K562 (cell line): ENCODE measurements around the gene PPARG. TPM values are rescaled to one million over a fixed set of nuclear protein-coding genes. Genes with fewer than 3 reads are reported as not detected.
"Not testable (repeated sequence)": the region's sequence is repeated elsewhere in the genome, so short reads cannot be mapped to it uniquely, and the experiment has no call there.

Experiments
- ATAC-seq: fragments of 200-7000 bp; cut with Tn5 transposase; 3 replicates; pipeline ENCODE4 v1.9.1; 2020; ENCODE audit warnings: moderate library complexity
- BruUV-seq: library from RNA; stranded (reverse); fragments of 400-500 nt; replicated peaks from 2 replicates; lab custom pipeline; 2021; lab: Mats Ljungman, UMichigan
- CTCF ChIA-PET: fragments of 300-600 bp; formaldehyde crosslinking; extraction: SDS; loops from one replicate; lab custom pipeline; 2021; ENCODE audit warnings: low intra/inter-chr PET ratio; lab: Yijun Ruan, JAX
- POLR2A ChIA-PET: fragments of 300-600, 350-650 bp; sonication (Branson Sonifier 250); formaldehyde crosslinking; extraction: SDS; loops from one replicate; lab custom pipeline; 2021; ENCODE audit warnings: antibody characterized with exemption, inconsistent platforms; lab: Yijun Ruan, JAX
- DNase-seq, 4 experiments: peaks; one replicate each; pipeline versions ENCODE4 v3.0.0 to v3.0.0-alpha.2; 2011 to 2018; ENCODE audit warnings: low spot score in 3 of 4, mixed read lengths in 3 of 4; ENCODE audit errors: extremely low read depth in 1 of 4
- FAIRE-seq: peaks from 2 replicates; lab custom pipeline; 2011; peaks lifted over from hg19 to GRCh38; lab: Jason Lieb, UNC
- H2AFZ ChIP-seq: 2 replicates; pipeline ENCODE4 v1.6.0; 2011; ENCODE audit warnings: low read depth, low read length, control low read depth, inconsistent platforms
- H3K27ac ChIP-seq: fragments of 200-600 bp; 3 replicates; pipeline ENCODE4 v1.8.0; 2011; ENCODE audit warnings: low read depth, mild to moderate bottlenecking, control low read depth, inconsistent platforms, low read length, moderate library complexity, mixed read lengths; ENCODE audit errors: extremely low read depth
- H3K27me3 ChIP-seq, 2 experiments: fragments of 300-600 bp in 1 of 2; 2 replicates in 1 of 2; 3 replicates in 1 of 2; pipeline versions ENCODE4 v1.6.0 to v1.8.0; 2011; ENCODE audit warnings: inconsistent platforms in 2 of 2, low read length in 2 of 2, mild to moderate bottlenecking in 1 of 2, mixed read lengths in 1 of 2, moderate library complexity in 1 of 2; ENCODE audit not compliant: control insufficient read depth in 2 of 2, insufficient read depth in 2 of 2
- H3K36me3 ChIP-seq: fragments of 300-600 bp; 3 replicates; pipeline ENCODE4 v1.8.0; 2011; ENCODE audit warnings: mild to moderate bottlenecking, low read length, inconsistent platforms; ENCODE audit not compliant: control insufficient read depth, insufficient read depth
- H3K4me1 ChIP-seq, 2 experiments: fragments of 200-600 bp in 1 of 2; replicated peaks in 1 of 2; 2 replicates in 1 of 2; 3 replicates in 1 of 2; pipeline versions ENCODE4 v1.5.1 to v1.8.0; 2011; ENCODE audit warnings: inconsistent platforms in 2 of 2, low read length in 2 of 2, mild to moderate bottlenecking in 1 of 2, mixed read lengths in 1 of 2, moderate library complexity in 1 of 2; ENCODE audit not compliant: control insufficient read depth in 2 of 2, insufficient read depth in 2 of 2
- H3K4me2 ChIP-seq: 2 replicates; pipeline ENCODE4 v1.6.1; 2011; ENCODE audit warnings: low read length, control low read depth, inconsistent platforms, mixed read lengths; ENCODE audit not compliant: insufficient read depth
- H3K4me3 ChIP-seq: fragments of 200-600 bp; sonication (generic), shearing (Covaris generic); 2 replicates; pipeline ENCODE4 v1.5.1; 2016; ENCODE audit warnings: control low read depth, inconsistent platforms
- H3K79me2 ChIP-seq: fragments of 200-600 bp; 3 replicates; pipeline ENCODE4 v1.8.0; 2011; ENCODE audit warnings: low read length, inconsistent platforms; ENCODE audit not compliant: control insufficient read depth, insufficient read depth
- H3K9ac ChIP-seq, 2 experiments: 2 replicates each; pipeline versions ENCODE4 v1.6.0 to v1.6.1; 2011; ENCODE audit warnings: low read depth in 2 of 2, low read length in 2 of 2, control low read depth in 1 of 2, inconsistent platforms in 1 of 2, mild to moderate bottlenecking in 1 of 2, mixed read lengths in 1 of 2; ENCODE audit not compliant: insufficient read depth in 1 of 2
- H3K9me1 ChIP-seq: one replicate; pipeline ENCODE4 v1.6.0; 2011; ENCODE audit warnings: inconsistent platforms, mild to moderate bottlenecking, low read length, moderate library complexity; ENCODE audit not compliant: control insufficient read depth, insufficient read depth
- H3K9me3 ChIP-seq: replicated peaks from 2 replicates; pipeline ENCODE4 v1.5.1; 2011; ENCODE audit warnings: low read depth, low read length, inconsistent platforms; ENCODE audit not compliant: control insufficient read depth, insufficient read depth
- H4K20me1 ChIP-seq: replicated peaks from 2 replicates; pipeline ENCODE4 v1.6.1; 2011; ENCODE audit warnings: low read length, inconsistent platforms, mixed read lengths; ENCODE audit not compliant: control insufficient read depth, insufficient read depth
- JUND ChIP-seq, 2 experiments: IDR thresholded peaks; 2 replicates in 1 of 2; 3 replicates in 1 of 2; pipeline ENCODE4 v1.6.1; 2011; ENCODE audit warnings: borderline replicate concordance in 2 of 2, low read depth in 2 of 2, low read length in 2 of 2, improper control_type of control experiment in 1 of 2, missing biosample characterization in 1 of 2, missing genetic modification characterization in 1 of 2, missing genetic modification reagents in 1 of 2
- MBD2 ChIP-seq: sonication (generic); IDR thresholded peaks from 2 replicates; pipeline ENCODE4 v1.6.1; 2016; ENCODE audit warnings: low read depth, borderline replicate concordance
- MECOM ChIP-seq: fragments of 250-450 bp; sonication (Bioruptor Pico); IDR thresholded peaks from 2 replicates; pipeline ENCODE4 v1.8.0; 2022; ENCODE audit warnings: inconsistent platforms
- NEUROD1 ChIP-seq: fragments of 150-350 bp; IDR thresholded peaks from 2 replicates; pipeline ENCODE4 v1.6.1; 2014; ENCODE audit warnings: borderline replicate concordance, low read length, low read depth; ENCODE audit not compliant: partially characterized antibody
- SMARCA4 ChIP-seq: fragments of 450-650 bp; IDR thresholded peaks from 2 replicates; pipeline ENCODE4 v1.6.1; 2016
- ZNF146 ChIP-seq: IDR thresholded peaks from one replicate; pipeline ENCODE4 v1.6.1; 2018; ENCODE audit warnings: missing compliant biosample characterization; ENCODE audit not compliant: unreplicated experiment
- ZNF212 ChIP-seq: fragments of 450-650 bp; formaldehyde crosslinking; IDR thresholded peaks from 2 replicates; pipeline ENCODE4 v1.4.0; 2020; ENCODE audit warnings: mild to moderate bottlenecking
- ZNF764 ChIP-seq: fragments of 250-450 bp; sonication (Bioruptor Pico); IDR thresholded peaks from 2 replicates; pipeline ENCODE4 v1.4.0; 2020; ENCODE audit warnings: low read depth, mild to moderate bottlenecking, moderate library complexity
- ZNF79 ChIP-seq: fragments of 250-450 bp; sonication (Bioruptor Pico); IDR thresholded peaks from 2 replicates; pipeline ENCODE4 v1.4.0; 2020; ENCODE audit warnings: low read depth, mild to moderate bottlenecking, moderate library complexity
- WGBS: fragments of 100-300 bp; shearing (Covaris generic); methylation state at CpG from one replicate; pipeline ENCODE4 v1.1.6; 2016; ENCODE audit warnings: low coverage, mixed read lengths; ENCODE audit not compliant: insufficient coverage; ENCODE audit errors: missing lambda C conversion rate; 5-methylcytosine and 5-hydroxymethylcytosine counted together
- in situ Hi-C: fragments of 300-500 bp; cut with MboI; formaldehyde crosslinking; loops from 4 replicates; pipeline ENCODE4 v1.15.0; 2018; ENCODE audit warnings: inconsistent platforms, mixed read lengths
- intact Hi-C: fragments of 100-400 bp; cut with micrococcal nuclease; formaldehyde crosslinking; loops from 2 replicates; pipeline ENCODE4 v1.14.2; 2022
- polyA plus RNA-seq, 8 experiments: library from polyadenylated mRNA; depleted of rRNA in 4 of 8; stranded (reverse) in 5 of 8; unstranded in 3 of 8; fragments of >200 nt; fragmentation: Nextera tagmentation in 2 of 8; fragmentation: Illumina TruSeq in 1 of 8; extraction: Ambion mirVana in 2 of 8; extraction: Trizol in 1 of 8; gene quantifications; 2 replicates each; pipeline versions ENCODE4 v1.2.1 to v1.2.3, GENCODE V29; 2011 to 2014; ENCODE audit warnings: inconsistent platforms in 1 of 8, missing spikeins in 1 of 8
- total RNA-seq, 7 experiments: library from RNA; depleted of rRNA in 6 of 7; stranded (reverse); fragments of >200 nt in 6 of 7; fragmentation: Illumina TruSeq in 2 of 7; extraction: Trizol in 2 of 7; gene quantifications; 2 replicates each; pipeline versions ENCODE4 v1.2.1 to v1.2.3, GENCODE V29; 2011 to 2021; ENCODE audit warnings: low replicate concordance in 1 of 7
- TF ChIP-seq, protein P1 (sequence below), 2 experiments: fragments of 450-650 bp in 1 of 2; sonication (generic) in 1 of 2; formaldehyde crosslinking in 1 of 2; IDR thresholded peaks in 1 of 2; conservative IDR thresholded peaks in 1 of 2; 2 replicates each; pipeline versions ENCODE4 v1.6.1 to v1.8.1; 2016 to 2023; ENCODE audit warnings: mild to moderate bottlenecking in 2 of 2, moderate library complexity in 2 of 2, inconsistent platforms in 1 of 2, missing genetic modification reagents in 1 of 2
- TF ChIP-seq, protein P2 (sequence below): fragments of 450-650 bp; conservative IDR thresholded peaks from 2 replicates; pipeline ENCODE4 v1.6.1; 2016; ENCODE audit warnings: missing genetic modification characterization, low read depth, mild to moderate bottlenecking, control low read depth, missing compliant biosample characterization

The PPARG gene
- total and polyA plus RNA-seq, 9 of the 15 experiments (the other 6 are each of a cell fraction or from before 2014, with no cell fraction given) = not detected

DNA sequence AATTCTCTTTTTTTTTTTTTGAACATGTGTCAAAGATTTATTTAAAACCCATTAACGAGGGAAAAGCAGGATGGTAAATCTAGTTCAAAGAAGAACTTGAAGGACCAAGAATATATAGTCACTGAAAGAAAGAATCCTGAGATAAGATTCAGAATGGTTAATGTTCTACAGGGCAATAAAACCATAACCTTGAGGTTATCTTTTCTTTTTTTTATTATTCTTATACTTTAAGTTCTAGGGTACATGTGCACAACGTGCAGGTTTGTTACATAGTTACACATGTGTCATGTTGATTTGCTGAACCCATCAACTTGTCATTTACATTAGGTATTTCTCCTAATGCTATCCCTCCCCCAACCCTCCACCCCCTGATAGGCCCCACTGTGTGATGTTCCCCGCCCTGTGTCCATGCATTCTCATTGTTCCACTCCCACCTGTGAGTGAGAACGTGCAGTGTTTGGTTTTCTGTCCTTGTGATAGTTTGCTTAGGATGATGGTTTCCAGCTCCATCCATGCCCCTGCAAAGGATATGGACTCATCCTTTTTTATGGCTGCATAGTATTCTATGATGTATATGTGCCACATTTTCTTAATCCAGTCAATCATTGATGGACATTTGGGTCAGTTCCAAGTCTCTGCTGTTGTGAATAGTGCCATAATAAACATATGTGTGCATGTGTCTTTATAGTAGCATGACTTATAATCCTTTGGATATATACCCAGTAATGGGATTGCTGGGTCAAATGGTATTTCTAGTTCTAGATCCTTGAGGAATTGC is 97.8 kb downstream of the PPARG start:
- intact Hi-C loops, FAIRE-seq, BruUV-seq, H3K79me2 ChIP-seq, CTCF ChIA-PET, in situ Hi-C loops, H3K36me3 ChIP-seq, H3K9ac ChIP-seq, ATAC-seq, H3K27me3 ChIP-seq, H3K9me1 ChIP-seq, H2AFZ ChIP-seq, H4K20me1 ChIP-seq, H3K27ac ChIP-seq, DNase-seq, H3K4me3 ChIP-seq, H3K4me2 ChIP-seq, H3K4me1 ChIP-seq, H3K9me3 ChIP-seq: not testable (repeated sequence)
- peak; percentile 83 for TF ChIP-seq ZNF146 (CRISPR knock-in tag)
- POLR2A ChIA-PET = interaction anchor here (0.6 kb wide), 1 partner anchor 121 kb away, joined by 3 read pairs; no protein-coding TSS in a partner anchor
- 2% methylated on average over 4 of the region's 4 CpGs for WGBS

DNA sequence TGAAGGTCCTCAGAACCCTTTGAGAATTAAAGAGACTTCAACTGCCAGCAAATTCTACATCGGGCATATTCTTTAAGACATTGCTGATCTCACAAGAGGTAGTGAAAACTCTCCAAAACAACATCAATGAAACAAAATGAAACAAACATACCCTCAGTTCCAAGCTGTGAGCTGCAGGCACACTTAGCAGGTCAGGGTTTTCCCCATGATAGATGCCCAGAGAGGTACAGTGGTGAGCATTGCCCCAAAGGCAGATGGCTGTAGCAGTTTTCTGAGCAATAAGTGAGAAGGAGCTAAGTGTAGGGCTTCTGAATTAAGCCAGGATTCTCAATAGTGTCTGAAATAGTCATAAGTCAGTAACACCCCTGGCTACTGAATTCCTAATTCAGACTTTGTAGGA is 99.3 kb downstream of the PPARG start:
- no peaks in the 10 kb centered on the region for H3K36me3 ChIP-seq
- no peaks in the 10 kb centered on the region; a peak in 1 of 5 replicates for H3K4me1 ChIP-seq
- ATAC-seq (no peak), DNase-seq (no peak), FAIRE-seq (no peak)
- peaks cover 4 to 5% of the 10 kb centered on the region in 2 experiments; a peak in 2 of 5 replicates for H3K27me3 ChIP-seq
- intact Hi-C loops = no loop called here
- no peak overlapping the region for H3K27ac ChIP-seq
- 0% methylated on average over 1 of the region's 1 CpG for WGBS
- no peaks in the 10 kb centered on the region for H3K9me1 ChIP-seq
- H4K20me1 ChIP-seq = no peaks in the 10 kb centered on the region
- no peaks in the 10 kb centered on the region for H3K9me3 ChIP-seq
- H3K79me2 ChIP-seq = no peaks in the 10 kb centered on the region
- CTCF ChIA-PET = no interaction called here
- H2AFZ ChIP-seq = no peak overlapping the region
- POLR2A ChIA-PET = no interaction called here
- H3K9ac ChIP-seq = no peak overlapping the region
- no peak overlapping the region for H3K4me3 ChIP-seq
- no peak overlapping the region for H3K4me2 ChIP-seq
- no TSS peak for BruUV-seq
- in situ Hi-C loops = no loop called here
- no peak for TF ChIP-seq MBD2
- TF ChIP-seq, protein P1, sequence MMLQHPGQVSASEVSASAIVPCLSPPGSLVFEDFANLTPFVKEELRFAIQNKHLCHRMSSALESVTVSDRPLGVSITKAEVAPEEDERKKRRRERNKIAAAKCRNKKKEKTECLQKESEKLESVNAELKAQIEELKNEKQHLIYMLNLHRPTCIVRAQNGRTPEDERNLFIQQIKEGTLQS (IDR thresholded peaks at IDR 0.05) = no peak
- TF ChIP-seq, protein P1 (CRISPR knock-in tag; conservative IDR thresholded peaks at IDR 0.05) = no peak
- no peak for TF ChIP-seq JUND (IDR thresholded peaks at IDR 0.05; ENCODE audit: borderline replicate concordance, low read depth, low read length)
- no peak for TF ChIP-seq JUND (tag; IDR thresholded peaks at IDR 0.05; ENCODE audit: borderline replicate concordance, low read depth, low read length)
- TF ChIP-seq ZNF79 (CRISPR knock-in tag) = no peak
- TF ChIP-seq MECOM (CRISPR knock-in tag) = no peak
- TF ChIP-seq, protein P2, sequence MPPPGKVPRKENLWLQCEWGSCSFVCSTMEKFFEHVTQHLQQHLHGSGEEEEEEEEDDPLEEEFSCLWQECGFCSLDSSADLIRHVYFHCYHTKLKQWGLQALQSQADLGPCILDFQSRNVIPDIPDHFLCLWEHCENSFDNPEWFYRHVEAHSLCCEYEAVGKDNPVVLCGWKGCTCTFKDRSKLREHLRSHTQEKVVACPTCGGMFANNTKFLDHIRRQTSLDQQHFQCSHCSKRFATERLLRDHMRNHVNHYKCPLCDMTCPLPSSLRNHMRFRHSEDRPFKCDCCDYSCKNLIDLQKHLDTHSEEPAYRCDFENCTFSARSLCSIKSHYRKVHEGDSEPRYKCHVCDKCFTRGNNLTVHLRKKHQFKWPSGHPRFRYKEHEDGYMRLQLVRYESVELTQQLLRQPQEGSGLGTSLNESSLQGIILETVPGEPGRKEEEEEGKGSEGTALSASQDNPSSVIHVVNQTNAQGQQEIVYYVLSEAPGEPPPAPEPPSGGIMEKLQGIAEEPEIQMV (tag) = no peak
- no peak for TF ChIP-seq SMARCA4
- TF ChIP-seq NEUROD1 = no peak
- no peak for TF ChIP-seq ZNF212 (CRISPR knock-in tag)
- no peak for TF ChIP-seq ZNF764 (CRISPR knock-in tag)
